Glutamatergic neuron (in vitro differentiated cells): ENCODE measurements around the gene BANK1. TPM values are rescaled to one million over a fixed set of nuclear protein-coding genes. Genes with fewer than 3 reads are reported as not detected.
"Not testable (repeated sequence)": the region's sequence is repeated elsewhere in the genome, so short reads cannot be mapped to it uniquely, and the experiment has no call there.

Experiments used
- DNase-seq: peaks from one replicate; pipeline ENCODE4 v3.0.0; 2022
- H3K27ac Mint-ChIP-seq: one replicate; pipeline ENCODE4 v1.8.0; 2020; ENCODE audit warnings: mild to moderate bottlenecking, mixed read lengths, inconsistent platforms; ENCODE audit not compliant: unreplicated experiment
- H3K27me3 Mint-ChIP-seq: one replicate; pipeline ENCODE4 v1.8.0; 2020; ENCODE audit warnings: mild to moderate bottlenecking, moderate library complexity, mixed read lengths, inconsistent platforms; ENCODE audit not compliant: unreplicated experiment
- H3K36me3 Mint-ChIP-seq: one replicate; pipeline ENCODE4 v1.8.0; 2020; ENCODE audit warnings: mild to moderate bottlenecking, mixed read lengths, inconsistent platforms; ENCODE audit not compliant: unreplicated experiment
- H3K4me1 Mint-ChIP-seq: one replicate; pipeline ENCODE4 v1.8.0; 2020; ENCODE audit warnings: mild to moderate bottlenecking, low read depth, mixed read lengths, inconsistent platforms; ENCODE audit not compliant: unreplicated experiment
- H3K4me3 Mint-ChIP-seq: one replicate; pipeline ENCODE4 v1.8.0; 2020; ENCODE audit warnings: mild to moderate bottlenecking, mixed read lengths, inconsistent platforms; ENCODE audit not compliant: unreplicated experiment
- H3K9me3 Mint-ChIP-seq: one replicate; pipeline ENCODE4 v1.8.0; 2020; ENCODE audit warnings: mild to moderate bottlenecking, moderate library complexity, mixed read lengths, inconsistent platforms; ENCODE audit not compliant: unreplicated experiment
- total RNA-seq: library from RNA; stranded (reverse); fragmentation: NEBNext Ultra II Directional; extraction: Animal tissue kit (Norgen Biotek cat#: 25700); gene quantifications from one replicate; pipeline ENCODE4 v1.2.1, GENCODE V29; 2021; ENCODE audit not compliant: unreplicated experiment
- TF ChIP-seq, protein P1 (sequence below): fragments of 200-600 bp; sonication (generic); IDR thresholded peaks from one replicate; pipeline ENCODE4 v1.5.0; 2021; ENCODE audit not compliant: partially characterized antibody, unreplicated experiment

Gene BANK1
- total RNA-seq, 1 donor from 2014 or later, result not detected

GRCh38 chr4:101871962-101872676, 81.6 kb downstream of the BANK1 start:
- Mint-ChIP-seq H3K9me3 (no peaks in the 10 kb centered on the region), H3K36me3 (no peaks in the 10 kb centered on the region), H3K4me3 (no peak overlapping the region), H3K4me1 (no peaks in the 10 kb centered on the region), H3K27me3 (no peaks in the 10 kb centered on the region), H3K27ac (no peak overlapping the region)
- TF ChIP-seq, protein P1, sequence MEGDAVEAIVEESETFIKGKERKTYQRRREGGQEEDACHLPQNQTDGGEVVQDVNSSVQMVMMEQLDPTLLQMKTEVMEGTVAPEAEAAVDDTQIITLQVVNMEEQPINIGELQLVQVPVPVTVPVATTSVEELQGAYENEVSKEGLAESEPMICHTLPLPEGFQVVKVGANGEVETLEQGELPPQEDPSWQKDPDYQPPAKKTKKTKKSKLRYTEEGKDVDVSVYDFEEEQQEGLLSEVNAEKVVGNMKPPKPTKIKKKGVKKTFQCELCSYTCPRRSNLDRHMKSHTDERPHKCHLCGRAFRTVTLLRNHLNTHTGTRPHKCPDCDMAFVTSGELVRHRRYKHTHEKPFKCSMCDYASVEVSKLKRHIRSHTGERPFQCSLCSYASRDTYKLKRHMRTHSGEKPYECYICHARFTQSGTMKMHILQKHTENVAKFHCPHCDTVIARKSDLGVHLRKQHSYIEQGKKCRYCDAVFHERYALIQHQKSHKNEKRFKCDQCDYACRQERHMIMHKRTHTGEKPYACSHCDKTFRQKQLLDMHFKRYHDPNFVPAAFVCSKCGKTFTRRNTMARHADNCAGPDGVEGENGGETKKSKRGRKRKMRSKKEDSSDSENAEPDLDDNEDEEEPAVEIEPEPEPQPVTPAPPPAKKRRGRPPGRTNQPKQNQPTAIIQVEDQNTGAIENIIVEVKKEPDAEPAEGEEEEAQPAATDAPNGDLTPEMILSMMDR, result no peak
- DNase-seq, result no peak

GRCh38 chr4:101885574-101885973, 95.0 kb downstream of the BANK1 start:
- Mint-ChIP-seq H3K4me3 (no peak overlapping the region), H3K27ac (no peak overlapping the region), H3K36me3 (no peaks in the 10 kb centered on the region), H3K4me1 (no peaks in the 10 kb centered on the region), H3K9me3 (no peaks in the 10 kb centered on the region), H3K27me3 (no peaks in the 10 kb centered on the region)
- no peak for DNase-seq
- TF ChIP-seq, protein P1, result no peak

- TF ChIP-seq, protein P1, result no peak
- H3K4me1 Mint-ChIP-seq, result no peaks in the 10 kb centered on the region
- H3K27ac Mint-ChIP-seq, result no peak overlapping the region
- no peaks in the 10 kb centered on the region for H3K36me3 Mint-ChIP-seq
- DNase-seq, result no peak
- H3K9me3 Mint-ChIP-seq, result no peaks in the 10 kb centered on the region
- no peak overlapping the region for H3K4me3 Mint-ChIP-seq
- H3K27me3 Mint-ChIP-seq, result no peaks in the 10 kb centered on the region
Measured at GRCh38 chr4:101886826-101887225, 96.3 kb downstream of the BANK1 start.

GRCh38 chr4:101888472-101888871, 97.9 kb downstream of the BANK1 start:
- no peak for DNase-seq
- H3K36me3 Mint-ChIP-seq, result no peaks in the 10 kb centered on the region
- no peak overlapping the region for H3K4me3 Mint-ChIP-seq
- H3K27me3 Mint-ChIP-seq, result no peaks in the 10 kb centered on the region
- no peak overlapping the region for H3K27ac Mint-ChIP-seq
- TF ChIP-seq, protein P1, result no peak
- no peaks in the 10 kb centered on the region for H3K4me1 Mint-ChIP-seq
- H3K9me3 Mint-ChIP-seq, result no peaks in the 10 kb centered on the region

GRCh38 chr4:101905527-101905926, 115.0 kb downstream of the BANK1 start:
- H3K9me3 Mint-ChIP-seq, DNase-seq, H3K27me3 Mint-ChIP-seq, H3K27ac Mint-ChIP-seq, H3K4me1 Mint-ChIP-seq, H3K4me3 Mint-ChIP-seq, H3K36me3 Mint-ChIP-seq: not testable (repeated sequence)
